ENCODE measurements around the gene RNF19B.
A peak's percentile ranks its signal among the peaks of the same experiment; 100 is the strongest.

RNF19B gene

DNA sequence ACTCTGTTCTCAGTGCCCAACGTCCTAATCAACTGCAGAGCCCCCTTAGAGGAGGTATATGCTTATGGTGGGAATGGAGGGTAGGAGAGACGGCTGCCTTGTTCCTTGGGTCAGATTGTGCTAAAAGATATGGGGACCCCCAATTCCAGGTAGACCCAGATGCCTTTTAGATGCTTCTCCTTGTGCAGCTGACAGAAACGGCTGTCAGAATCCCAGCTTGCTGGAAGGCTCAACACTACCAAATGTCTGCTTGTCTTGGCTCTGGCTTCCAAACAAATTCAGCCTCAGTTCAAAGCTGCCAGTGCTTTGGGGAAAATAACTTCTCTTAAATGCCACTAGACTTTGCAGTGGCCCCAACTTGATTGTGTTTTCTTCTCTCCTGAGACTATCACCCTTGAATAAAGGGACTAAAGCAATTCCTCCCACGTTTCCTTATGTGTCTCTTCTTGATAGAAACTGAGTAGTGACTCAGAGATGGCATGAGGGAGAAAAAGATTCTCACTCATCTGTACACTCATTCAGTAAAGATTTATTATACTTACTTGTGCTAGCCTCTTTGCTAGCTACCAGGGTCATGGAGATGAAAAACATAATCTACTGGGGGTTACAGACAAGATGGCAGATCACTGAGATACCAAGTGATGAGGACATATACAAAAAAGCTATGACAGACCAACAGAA, 3.4 kb upstream of the RNF19B start:
- Histone ChIP-seq H3K27ac (peak overlapping the region in 1 of 2 donors; percentile 15), H3K4me3 (no peak overlapping the region)
- TF ChIP-seq, protein P1, sequence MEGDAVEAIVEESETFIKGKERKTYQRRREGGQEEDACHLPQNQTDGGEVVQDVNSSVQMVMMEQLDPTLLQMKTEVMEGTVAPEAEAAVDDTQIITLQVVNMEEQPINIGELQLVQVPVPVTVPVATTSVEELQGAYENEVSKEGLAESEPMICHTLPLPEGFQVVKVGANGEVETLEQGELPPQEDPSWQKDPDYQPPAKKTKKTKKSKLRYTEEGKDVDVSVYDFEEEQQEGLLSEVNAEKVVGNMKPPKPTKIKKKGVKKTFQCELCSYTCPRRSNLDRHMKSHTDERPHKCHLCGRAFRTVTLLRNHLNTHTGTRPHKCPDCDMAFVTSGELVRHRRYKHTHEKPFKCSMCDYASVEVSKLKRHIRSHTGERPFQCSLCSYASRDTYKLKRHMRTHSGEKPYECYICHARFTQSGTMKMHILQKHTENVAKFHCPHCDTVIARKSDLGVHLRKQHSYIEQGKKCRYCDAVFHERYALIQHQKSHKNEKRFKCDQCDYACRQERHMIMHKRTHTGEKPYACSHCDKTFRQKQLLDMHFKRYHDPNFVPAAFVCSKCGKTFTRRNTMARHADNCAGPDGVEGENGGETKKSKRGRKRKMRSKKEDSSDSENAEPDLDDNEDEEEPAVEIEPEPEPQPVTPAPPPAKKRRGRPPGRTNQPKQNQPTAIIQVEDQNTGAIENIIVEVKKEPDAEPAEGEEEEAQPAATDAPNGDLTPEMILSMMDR (IDR thresholded peaks at IDR 0.05) = no peak
- DNase-seq (ENCODE audit: low spot score) = peak; percentile 54

DNA sequence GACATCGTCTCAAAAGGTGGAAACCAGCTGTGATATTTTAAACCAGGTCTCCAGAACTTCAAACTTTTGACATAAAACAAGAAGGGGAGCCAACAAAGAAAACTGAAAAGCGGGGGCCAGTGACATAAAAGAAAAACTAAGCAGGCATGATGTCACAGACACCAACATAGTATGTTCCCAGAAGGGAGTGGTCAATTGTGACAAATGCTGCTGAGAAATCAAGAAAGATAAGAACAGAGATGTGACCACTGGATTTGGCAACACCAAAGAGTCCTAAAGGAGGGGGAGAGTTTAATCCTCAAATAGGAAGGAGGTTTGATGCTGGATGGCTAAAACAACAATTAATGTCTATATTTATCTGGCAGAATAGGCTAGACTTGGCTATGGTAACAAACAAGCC, 2.3 kb upstream of the RNF19B start:
- H3K27ac ChIP-seq = no peak overlapping the region
- H3K4me3 ChIP-seq = no peak overlapping the region
- TF ChIP-seq, protein P1 (IDR thresholded peaks at IDR 0.05) = no peak
- DNase-seq (ENCODE audit: low spot score) = no peak

DNA sequence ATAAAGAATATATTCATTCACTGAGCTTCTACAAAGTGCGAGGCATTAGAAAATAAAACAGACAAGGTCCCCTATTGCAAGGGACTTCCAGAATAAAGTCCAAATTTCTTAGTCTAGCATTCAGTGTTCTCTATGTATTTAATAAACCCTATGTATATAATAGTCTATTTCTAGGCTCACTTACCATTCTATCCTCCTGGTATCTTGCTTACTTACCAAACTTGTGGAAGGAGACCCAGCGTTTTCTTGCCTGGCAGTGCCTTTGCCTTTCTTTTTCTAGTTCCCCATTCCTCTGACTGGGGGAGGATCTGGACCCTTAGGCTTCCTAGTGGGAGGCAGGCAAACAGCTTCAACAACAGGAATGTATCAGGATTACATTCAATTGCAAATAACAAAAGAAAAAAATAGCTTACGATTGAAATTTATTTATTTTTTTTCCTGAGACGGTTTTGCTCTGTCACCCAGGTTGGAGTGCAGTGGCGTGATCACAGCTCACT, 690 bp upstream of the RNF19B start:
- peak overlapping the region; percentile 82 to 96 for H3K27ac ChIP-seq
- DNase-seq (ENCODE audit: low spot score) = no peak
- peak overlapping the region; percentile 91 for H3K4me3 ChIP-seq
- TF ChIP-seq, protein P1 (IDR thresholded peaks at IDR 0.05) = no peak

DNA sequence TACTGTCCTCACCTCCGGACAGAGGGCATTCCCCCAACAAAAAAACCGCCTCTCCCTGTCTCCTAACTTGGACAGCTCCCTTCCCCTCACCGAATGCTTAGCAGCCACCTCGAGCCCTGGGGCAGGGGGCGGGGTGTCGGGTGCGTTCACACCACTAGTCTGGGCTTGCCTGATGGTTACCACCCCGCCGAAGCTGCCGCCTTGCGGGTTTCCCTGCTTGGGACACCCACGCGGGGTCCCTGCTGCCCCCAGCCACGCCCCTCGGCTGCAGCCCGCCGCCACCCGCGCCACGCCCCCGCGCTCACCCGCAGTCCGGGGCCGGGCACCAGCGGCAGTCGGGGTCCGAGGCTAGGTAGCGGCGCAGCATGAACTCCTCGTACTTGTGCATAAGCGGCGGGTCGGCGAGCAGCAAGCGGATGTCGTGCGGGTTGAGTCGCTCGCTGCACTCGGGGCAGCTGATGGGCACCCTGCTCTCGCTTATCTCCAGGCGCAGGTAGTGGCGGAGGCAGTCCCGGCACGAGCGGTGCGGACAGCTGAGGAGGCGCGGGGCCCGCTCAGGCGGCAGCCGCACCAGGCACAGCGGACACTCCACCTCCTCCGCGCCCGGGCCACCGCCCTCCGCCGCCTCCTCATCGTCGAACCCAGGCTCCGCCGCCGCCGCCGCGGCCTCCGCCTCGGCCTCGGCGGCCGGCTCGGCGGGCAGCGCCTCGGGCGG, 706 bp downstream of the RNF19B start:
- TF ChIP-seq, protein P1 (IDR thresholded peaks at IDR 0.05) = no peak
- H3K27ac ChIP-seq = peak overlapping the region; percentile 82 to 96
- DNase-seq (ENCODE audit: low spot score) = peak; percentile 85
- peak overlapping the region; percentile 91 for H3K4me3 ChIP-seq

DNA sequence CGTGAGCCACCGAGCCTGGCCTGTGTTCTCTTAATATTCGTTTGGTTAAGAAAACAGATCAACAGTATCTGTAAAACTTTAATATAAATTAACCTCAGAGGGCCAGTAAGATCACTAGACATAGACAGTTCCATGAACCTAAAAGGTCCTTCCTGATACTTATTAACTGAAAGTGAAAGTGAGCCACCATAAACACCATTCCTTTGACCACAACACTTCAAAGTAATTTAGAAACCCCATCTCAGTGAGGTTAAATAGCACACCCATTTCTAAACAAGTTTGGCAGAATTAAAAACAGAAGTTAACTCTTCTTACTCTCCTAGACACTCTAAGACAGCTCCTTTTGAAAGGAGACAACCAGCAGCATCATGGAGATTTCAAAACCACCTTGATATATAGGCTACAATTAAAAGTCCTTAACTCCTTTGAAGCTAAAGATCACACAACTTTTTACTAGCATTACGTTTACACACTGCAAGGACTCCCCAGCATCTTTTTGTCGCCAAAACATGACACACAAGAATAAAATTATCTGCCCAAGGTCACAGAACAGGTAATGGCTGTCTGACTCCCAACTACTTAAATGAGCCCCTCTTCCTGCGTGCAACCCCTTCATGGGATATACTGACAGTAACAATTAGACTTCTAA, 2.2 kb downstream of the RNF19B start:
- peak overlapping the region; percentile 9 to 14 for H3K27ac ChIP-seq
- H3K4me3 ChIP-seq = peak overlapping the region; percentile 91
- TF ChIP-seq, protein P1 (IDR thresholded peaks at IDR 0.05) = no peak
- no peak for DNase-seq (ENCODE audit: low spot score)

DNA sequence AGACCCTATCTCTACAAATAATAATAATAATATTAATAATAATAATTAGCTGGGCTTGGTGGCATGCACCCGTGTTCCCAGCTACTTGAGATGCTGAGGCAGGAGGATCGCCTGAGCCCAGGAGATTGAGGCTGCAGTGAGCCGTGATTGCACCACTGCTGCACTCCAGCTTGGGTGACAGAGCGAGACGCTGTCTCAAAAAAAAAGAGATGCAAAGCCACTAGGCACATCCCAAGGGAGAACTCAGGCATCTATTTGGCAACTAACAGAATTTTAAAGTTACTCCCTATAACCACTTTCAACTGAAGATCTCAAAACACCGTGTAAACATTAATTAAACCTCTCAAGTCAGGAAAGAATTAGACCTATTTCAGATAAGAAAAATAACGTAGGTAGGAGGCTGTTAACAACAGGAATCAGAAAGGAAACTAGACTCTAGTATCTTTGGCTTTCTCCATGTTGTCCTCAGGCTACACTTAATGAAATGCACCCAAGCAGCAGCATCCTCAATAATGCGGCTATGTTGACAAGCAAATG, 3.7 kb downstream of the RNF19B start:
- TF ChIP-seq, protein P1 (IDR thresholded peaks at IDR 0.05) = no peak
- no peak overlapping the region for H3K27ac ChIP-seq
- H3K4me3 ChIP-seq = no peak overlapping the region
- DNase-seq (ENCODE audit: low spot score) = no peak

Data from coronary artery (tissue), 2 donors.